HEK293 (cell line): ENCODE results near the gene PPARGC1A.

Experiments
- CTCF ChIA-PET: fragments of 350-600 bp; formaldehyde crosslinking; extraction: SDS; loops from one replicate; lab custom pipeline; 2021; ENCODE audit warnings: antibody characterized with exemption; lab: Yijun Ruan, JAX
- POLR2A ChIA-PET: fragments of 300-600 bp; formaldehyde crosslinking; extraction: SDS; loops from one replicate; lab custom pipeline; 2020; ENCODE audit warnings: antibody characterized with exemption, inconsistent platforms; lab: Yijun Ruan, JAX
- H3K27ac ChIP-seq: fragments of 200-500 bp; sonication (Bioruptor generic); 2 replicates; pipeline ENCODE4 v1.5.1; 2014; ENCODE audit warnings: low read depth, low read length, control low read depth, inconsistent platforms; ENCODE audit errors: extremely low read depth
- H3K36me3 ChIP-seq, 2 experiments: fragments of 200-500 bp in 1 of 2; sonication (Bioruptor generic) in 1 of 2; 1 replicate in 1 of 2; 2 replicates in 1 of 2; pipeline ENCODE4 v1.5.1; 2014 to 2017; ENCODE audit warnings: inconsistent platforms in 2 of 2, low read length in 2 of 2; ENCODE audit not compliant: control insufficient read depth in 2 of 2, insufficient read depth in 1 of 2
- H3K4me1 ChIP-seq: fragments of 200-500 bp; sonication (Bioruptor generic); 2 replicates; pipeline ENCODE4 v1.5.1; 2014; ENCODE audit warnings: mild to moderate bottlenecking, low read length, inconsistent platforms; ENCODE audit not compliant: control insufficient read depth, insufficient read depth
- H3K4me3 ChIP-seq: 2 replicates; pipeline ENCODE4 v1.5.1; 2011; ENCODE audit warnings: low read depth, mild to moderate bottlenecking, control low read depth, low read length, moderate library complexity
- H3K9me3 ChIP-seq: fragments of 200-500 bp; sonication (Bioruptor generic); 2 replicates; pipeline ENCODE4 v1.5.1; 2014; ENCODE audit warnings: low read depth, low read length, inconsistent platforms; ENCODE audit not compliant: control insufficient read depth, insufficient read depth
- BCL11A ChIP-seq: fragments of 450-650 bp; formaldehyde crosslinking; IDR thresholded peaks from 2 replicates; pipeline ENCODE4 v1.5.1; 2016; ENCODE audit warnings: low read depth, missing biosample characterization, missing genetic modification characterization
- BCL11B ChIP-seq: fragments of 450-650 bp; formaldehyde crosslinking; IDR thresholded peaks from 2 replicates; pipeline ENCODE4 v1.5.1; 2016; ENCODE audit warnings: low read depth, missing biosample characterization, missing genetic modification characterization
- EGR2 ChIP-seq: fragments of 450-650 bp; formaldehyde crosslinking; IDR thresholded peaks from 2 replicates; pipeline ENCODE4 v1.5.1; 2016; ENCODE audit warnings: low read depth, missing biosample characterization, missing genetic modification characterization
- KLF16 ChIP-seq: fragments of 450-650 bp; formaldehyde crosslinking; IDR thresholded peaks from 2 replicates; pipeline ENCODE4 v1.5.1; 2017; ENCODE audit warnings: missing biosample characterization, missing genetic modification characterization
- KLF17 ChIP-seq: fragments of 450-650 bp; formaldehyde crosslinking; IDR thresholded peaks from 2 replicates; pipeline ENCODE4 v1.5.1; 2016; ENCODE audit warnings: missing biosample characterization, missing genetic modification characterization
- KLF7 ChIP-seq: fragments of 450-650 bp; formaldehyde crosslinking; IDR thresholded peaks from 2 replicates; pipeline ENCODE4 v1.5.1; 2016; ENCODE audit warnings: missing biosample characterization, missing genetic modification characterization, borderline replicate concordance
- SCRT1 ChIP-seq: fragments of 450-650 bp; formaldehyde crosslinking; IDR thresholded peaks from 2 replicates; pipeline ENCODE4 v1.5.1; 2016; ENCODE audit warnings: missing biosample characterization, missing genetic modification characterization, borderline replicate concordance
- TRIM28 ChIP-seq: IDR thresholded peaks from 2 replicates; pipeline ENCODE4 v1.6.1; 2011; ENCODE audit warnings: low read length, control low read depth, borderline replicate concordance
- ZNF140 ChIP-seq: fragments of 450-650 bp; formaldehyde crosslinking; IDR thresholded peaks from 2 replicates; pipeline ENCODE4 v1.5.1; 2016; ENCODE audit warnings: missing biosample characterization, missing genetic modification characterization
- ZNF292 ChIP-seq: fragments of 450-650 bp; formaldehyde crosslinking; IDR thresholded peaks from 2 replicates; pipeline ENCODE4 v1.5.1; 2016; ENCODE audit warnings: low read depth, missing biosample characterization, missing genetic modification characterization, borderline replicate concordance
- ZNF394 ChIP-seq: fragments of 450-650 bp; formaldehyde crosslinking; IDR thresholded peaks from 2 replicates; pipeline ENCODE4 v1.5.1; 2016; ENCODE audit warnings: missing biosample characterization, missing genetic modification characterization, mild to moderate bottlenecking, moderate library complexity, borderline replicate concordance
- ZNF558 ChIP-seq: fragments of 450-650 bp; formaldehyde crosslinking; IDR thresholded peaks from 2 replicates; pipeline ENCODE4 v1.5.1; 2016; ENCODE audit warnings: missing biosample characterization, missing genetic modification characterization
- ZNF670 ChIP-seq: fragments of 450-650 bp; formaldehyde crosslinking; IDR thresholded peaks from 2 replicates; pipeline ENCODE4 v1.5.1; 2016; ENCODE audit warnings: missing biosample characterization, missing genetic modification characterization, low read depth
- ZNF704 ChIP-seq: fragments of 450-650 bp; formaldehyde crosslinking; IDR thresholded peaks from 2 replicates; pipeline ENCODE4 v1.5.1; 2016; ENCODE audit warnings: missing biosample characterization, missing genetic modification characterization
- ZNF837 ChIP-seq: fragments of 450-650 bp; formaldehyde crosslinking; IDR thresholded peaks from 2 replicates; pipeline ENCODE4 v1.5.1; 2016; ENCODE audit warnings: missing biosample characterization, missing genetic modification characterization
- TF ChIP-seq, protein P1 (sequence below): fragments of 450-650 bp; formaldehyde crosslinking; IDR thresholded peaks from 2 replicates; pipeline ENCODE4 v1.5.1; 2016; ENCODE audit warnings: missing biosample characterization, missing genetic modification characterization, low read depth
- TF ChIP-seq, protein P2 (sequence below): fragments of 450-650 bp; formaldehyde crosslinking; IDR thresholded peaks from 2 replicates; pipeline ENCODE4 v1.5.1; 2016; ENCODE audit warnings: missing biosample characterization, missing genetic modification characterization

PPARGC1A gene

DNA sequence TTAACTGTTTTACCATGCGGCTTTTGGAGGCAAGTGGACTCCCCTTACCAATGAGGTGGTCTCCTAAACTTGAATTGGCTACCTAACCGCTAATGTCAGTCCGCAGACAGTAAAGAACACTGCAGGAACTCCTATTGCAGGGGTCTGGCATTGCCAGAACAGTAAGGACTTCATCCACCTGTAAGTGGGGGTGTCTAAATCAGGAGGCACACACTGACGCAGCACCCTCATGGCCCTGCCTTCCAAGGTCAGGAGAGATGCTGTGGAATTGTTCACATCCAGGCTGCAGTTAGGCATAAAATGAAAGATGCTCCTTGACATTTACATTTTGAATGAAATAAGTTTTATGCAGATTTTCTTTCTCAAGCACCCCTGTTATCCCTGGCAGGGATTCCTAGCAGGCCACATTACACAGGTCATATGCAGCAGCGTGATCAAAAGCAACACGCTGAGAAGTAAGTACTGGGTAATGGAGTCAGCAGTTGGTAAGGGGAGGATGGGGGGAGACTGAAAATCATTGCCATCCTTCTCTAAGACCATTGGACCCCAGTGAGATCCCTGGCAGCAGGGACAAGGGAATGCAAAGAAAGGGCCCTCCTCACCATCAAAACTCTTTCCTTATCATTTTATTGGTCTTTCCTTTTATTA, 3.8 kb downstream of the PPARGC1A start (continued):
- TF ChIP-seq, protein P1, sequence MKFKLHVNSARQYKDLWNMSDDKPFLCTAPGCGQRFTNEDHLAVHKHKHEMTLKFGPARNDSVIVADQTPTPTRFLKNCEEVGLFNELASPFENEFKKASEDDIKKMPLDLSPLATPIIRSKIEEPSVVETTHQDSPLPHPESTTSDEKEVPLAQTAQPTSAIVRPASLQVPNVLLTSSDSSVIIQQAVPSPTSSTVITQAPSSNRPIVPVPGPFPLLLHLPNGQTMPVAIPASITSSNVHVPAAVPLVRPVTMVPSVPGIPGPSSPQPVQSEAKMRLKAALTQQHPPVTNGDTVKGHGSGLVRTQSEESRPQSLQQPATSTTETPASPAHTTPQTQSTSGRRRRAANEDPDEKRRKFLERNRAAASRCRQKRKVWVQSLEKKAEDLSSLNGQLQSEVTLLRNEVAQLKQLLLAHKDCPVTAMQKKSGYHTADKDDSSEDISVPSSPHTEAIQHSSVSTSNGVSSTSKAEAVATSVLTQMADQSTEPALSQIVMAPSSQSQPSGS, result no peak
- no peak for TF ChIP-seq ZNF837 (tag by site-specific recombination)
- TF ChIP-seq ZNF394 (tag by site-specific recombination), result no peak
- TF ChIP-seq, protein P2, sequence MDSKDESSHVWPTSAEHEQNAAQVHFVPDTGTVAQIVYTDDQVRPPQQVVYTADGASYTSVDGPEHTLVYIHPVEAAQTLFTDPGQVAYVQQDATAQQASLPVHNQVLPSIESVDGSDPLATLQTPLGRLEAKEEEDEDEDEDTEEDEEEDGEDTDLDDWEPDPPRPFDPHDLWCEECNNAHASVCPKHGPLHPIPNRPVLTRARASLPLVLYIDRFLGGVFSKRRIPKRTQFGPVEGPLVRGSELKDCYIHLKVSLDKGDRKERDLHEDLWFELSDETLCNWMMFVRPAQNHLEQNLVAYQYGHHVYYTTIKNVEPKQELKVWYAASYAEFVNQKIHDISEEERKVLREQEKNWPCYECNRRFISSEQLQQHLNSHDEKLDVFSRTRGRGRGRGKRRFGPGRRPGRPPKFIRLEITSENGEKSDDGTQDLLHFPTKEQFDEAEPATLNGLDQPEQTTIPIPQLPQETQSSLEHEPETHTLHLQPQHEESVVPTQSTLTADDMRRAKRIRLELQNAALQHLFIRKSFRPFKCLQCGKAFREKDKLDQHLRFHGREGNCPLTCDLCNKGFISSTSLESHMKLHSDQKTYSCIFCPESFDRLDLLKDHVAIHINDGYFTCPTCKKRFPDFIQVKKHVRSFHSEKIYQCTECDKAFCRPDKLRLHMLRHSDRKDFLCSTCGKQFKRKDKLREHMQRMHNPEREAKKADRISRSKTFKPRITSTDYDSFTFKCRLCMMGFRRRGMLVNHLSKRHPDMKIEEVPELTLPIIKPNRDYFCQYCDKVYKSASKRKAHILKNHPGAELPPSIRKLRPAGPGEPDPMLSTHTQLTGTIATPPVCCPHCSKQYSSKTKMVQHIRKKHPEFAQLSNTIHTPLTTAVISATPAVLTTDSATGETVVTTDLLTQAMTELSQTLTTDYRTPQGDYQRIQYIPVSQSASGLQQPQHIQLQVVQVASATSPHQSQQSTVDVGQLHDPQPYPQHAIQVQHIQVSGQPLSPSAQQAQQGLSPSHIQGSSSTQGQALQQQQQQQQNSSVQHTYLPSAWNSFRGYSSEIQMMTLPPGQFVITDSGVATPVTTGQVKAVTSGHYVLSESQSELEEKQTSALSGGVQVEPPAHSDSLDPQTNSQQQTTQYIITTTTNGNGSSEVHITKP (tag by site-specific recombination), result no peak
- TF ChIP-seq ZNF558 (tag by site-specific recombination), result no peak
- TF ChIP-seq KLF17 (tag by site-specific recombination), result no peak
- no peak for TF ChIP-seq SCRT1 (tag by site-specific recombination)
- TF ChIP-seq ZNF704 (tag by site-specific recombination), result no peak
- TF ChIP-seq ZNF670 (tag by site-specific recombination), result no peak
- TF ChIP-seq TRIM28, result no peak

GRCh38 chr4:23884741-23885140, 5.1 kb downstream of the PPARGC1A start:
- Histone ChIP-seq H3K4me3 (no peak overlapping the region), H3K36me3 (no peaks in the 10 kb centered on the region), H3K27ac (no peak overlapping the region), H3K4me1 (no peaks in the 10 kb centered on the region), H3K9me3 (no peaks in the 10 kb centered on the region)
- POLR2A ChIA-PET, result no interaction called here
- no peak for TF ChIP-seq ZNF140 (tag by site-specific recombination)
- TF ChIP-seq ZNF292, result no peak
- TF ChIP-seq KLF7, result no peak
- TF ChIP-seq BCL11B (tag by site-specific recombination), result no peak
- TF ChIP-seq KLF16 (tag by site-specific recombination), result no peak
- no peak for TF ChIP-seq BCL11A (tag by site-specific recombination)
- TF ChIP-seq ZNF394 (tag by site-specific recombination), result no peak
- no peak for TF ChIP-seq EGR2
- CTCF ChIA-PET, result no interaction called here
